H1 (cell line): ENCODE data around the gene STOML1. TPM values are rescaled to one million over a fixed set of nuclear protein-coding genes. Genes with fewer than 3 reads are reported as not detected.

Experiments used
- POU5F1 ChIP-seq: IDR thresholded peaks from 2 replicates; pipeline ENCODE4 v1.6.1; 2011; ENCODE audit warnings: low read depth, mild to moderate bottlenecking, low read length, moderate library complexity
- TBP ChIP-seq: IDR thresholded peaks from 2 replicates; pipeline ENCODE4 v1.6.1; 2011; ENCODE audit warnings: low read depth, low read length, improper control_type of control experiment
- polyA plus RNA-seq, 7 experiments: library from polyadenylated mRNA; depleted of rRNA in 3 of 7; stranded (reverse) in 5 of 7; unstranded in 2 of 7; fragments of >200 nt in 5 of 7; fragments of 200-250 nt in 2 of 7; gene quantifications; 1 replicate in 5 of 7; 2 replicates in 1 of 7; 4 replicates in 1 of 7; pipeline versions ENCODE4 v1.2.1 to v1.2.3, GENCODE V29; 2011 to 2013; ENCODE audit warnings: missing spikeins in 2 of 7, mixed read lengths in 2 of 7
- total RNA-seq: library from RNA; stranded (reverse); fragmentation: NEBNext Ultra II Directional; extraction: Animal tissue kit (Norgen Biotek cat#: 25700); gene quantifications from 2 replicates; pipeline ENCODE4 v1.2.1, GENCODE V29; 2021
- TF ChIP-seq, protein P1 (sequence below): fragments of 300-600 bp; sonication (generic); IDR thresholded peaks from 2 replicates; pipeline ENCODE4 v1.7.1; 2012; ENCODE audit warnings: low read length, moderate library complexity, mild to moderate bottlenecking, inconsistent platforms; ENCODE audit not compliant: insufficient replicate concordance
- TF ChIP-seq, protein P2 (sequence below): IDR thresholded peaks from 2 replicates; pipeline ENCODE4 v1.6.1; 2011; ENCODE audit warnings: low read length, improper control_type of control experiment

Gene STOML1
- total and polyA plus RNA-seq, 2 of the 8 experiments (the other 6 are each of a cell fraction or from before 2014, with no cell fraction given): 2.6 to 3.2 TPM

DNA sequence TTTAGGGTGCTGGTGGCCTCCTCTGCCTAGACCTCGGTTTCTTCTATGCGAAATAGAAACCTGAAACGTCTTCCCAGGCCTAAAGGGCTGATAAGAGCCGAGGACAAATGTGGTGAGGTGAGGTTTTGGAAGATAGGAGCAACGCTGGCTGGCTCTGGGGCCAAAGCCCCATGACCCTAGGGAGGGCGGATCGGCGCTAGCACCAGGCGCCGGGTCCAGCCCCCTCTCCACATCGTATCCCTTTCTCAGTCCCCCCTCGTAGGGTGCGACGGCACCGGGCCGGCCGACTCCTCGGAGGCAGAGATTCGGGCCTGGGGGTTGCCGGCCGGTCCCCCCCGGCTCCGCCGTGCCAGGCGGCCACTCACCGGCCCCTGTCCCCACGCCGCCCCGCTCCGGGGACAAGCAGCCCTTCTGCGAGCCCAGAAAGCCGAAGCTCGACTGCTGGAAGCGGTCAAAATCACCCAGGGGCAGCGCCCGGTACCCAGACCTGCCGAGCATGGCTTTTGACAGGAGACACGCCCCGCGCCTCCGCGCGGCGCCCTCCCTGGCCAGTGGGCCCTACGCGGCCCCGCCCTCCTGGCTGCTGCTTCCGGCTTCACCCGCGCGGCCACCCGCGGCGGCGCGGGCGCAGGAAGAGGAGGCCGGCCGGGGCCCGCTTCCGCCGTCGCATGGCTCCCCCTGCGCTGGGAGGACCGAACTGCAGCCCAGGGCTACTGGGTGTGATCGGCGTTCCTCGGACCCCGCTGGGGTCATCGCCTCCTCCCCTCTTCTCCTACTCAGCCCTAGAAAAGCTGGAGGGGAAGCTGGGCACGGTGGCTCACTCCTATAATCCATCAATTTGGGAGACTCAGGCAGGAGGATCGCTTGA is at the start of gene STOML1 (continued):
- TF ChIP-seq, protein P1, sequence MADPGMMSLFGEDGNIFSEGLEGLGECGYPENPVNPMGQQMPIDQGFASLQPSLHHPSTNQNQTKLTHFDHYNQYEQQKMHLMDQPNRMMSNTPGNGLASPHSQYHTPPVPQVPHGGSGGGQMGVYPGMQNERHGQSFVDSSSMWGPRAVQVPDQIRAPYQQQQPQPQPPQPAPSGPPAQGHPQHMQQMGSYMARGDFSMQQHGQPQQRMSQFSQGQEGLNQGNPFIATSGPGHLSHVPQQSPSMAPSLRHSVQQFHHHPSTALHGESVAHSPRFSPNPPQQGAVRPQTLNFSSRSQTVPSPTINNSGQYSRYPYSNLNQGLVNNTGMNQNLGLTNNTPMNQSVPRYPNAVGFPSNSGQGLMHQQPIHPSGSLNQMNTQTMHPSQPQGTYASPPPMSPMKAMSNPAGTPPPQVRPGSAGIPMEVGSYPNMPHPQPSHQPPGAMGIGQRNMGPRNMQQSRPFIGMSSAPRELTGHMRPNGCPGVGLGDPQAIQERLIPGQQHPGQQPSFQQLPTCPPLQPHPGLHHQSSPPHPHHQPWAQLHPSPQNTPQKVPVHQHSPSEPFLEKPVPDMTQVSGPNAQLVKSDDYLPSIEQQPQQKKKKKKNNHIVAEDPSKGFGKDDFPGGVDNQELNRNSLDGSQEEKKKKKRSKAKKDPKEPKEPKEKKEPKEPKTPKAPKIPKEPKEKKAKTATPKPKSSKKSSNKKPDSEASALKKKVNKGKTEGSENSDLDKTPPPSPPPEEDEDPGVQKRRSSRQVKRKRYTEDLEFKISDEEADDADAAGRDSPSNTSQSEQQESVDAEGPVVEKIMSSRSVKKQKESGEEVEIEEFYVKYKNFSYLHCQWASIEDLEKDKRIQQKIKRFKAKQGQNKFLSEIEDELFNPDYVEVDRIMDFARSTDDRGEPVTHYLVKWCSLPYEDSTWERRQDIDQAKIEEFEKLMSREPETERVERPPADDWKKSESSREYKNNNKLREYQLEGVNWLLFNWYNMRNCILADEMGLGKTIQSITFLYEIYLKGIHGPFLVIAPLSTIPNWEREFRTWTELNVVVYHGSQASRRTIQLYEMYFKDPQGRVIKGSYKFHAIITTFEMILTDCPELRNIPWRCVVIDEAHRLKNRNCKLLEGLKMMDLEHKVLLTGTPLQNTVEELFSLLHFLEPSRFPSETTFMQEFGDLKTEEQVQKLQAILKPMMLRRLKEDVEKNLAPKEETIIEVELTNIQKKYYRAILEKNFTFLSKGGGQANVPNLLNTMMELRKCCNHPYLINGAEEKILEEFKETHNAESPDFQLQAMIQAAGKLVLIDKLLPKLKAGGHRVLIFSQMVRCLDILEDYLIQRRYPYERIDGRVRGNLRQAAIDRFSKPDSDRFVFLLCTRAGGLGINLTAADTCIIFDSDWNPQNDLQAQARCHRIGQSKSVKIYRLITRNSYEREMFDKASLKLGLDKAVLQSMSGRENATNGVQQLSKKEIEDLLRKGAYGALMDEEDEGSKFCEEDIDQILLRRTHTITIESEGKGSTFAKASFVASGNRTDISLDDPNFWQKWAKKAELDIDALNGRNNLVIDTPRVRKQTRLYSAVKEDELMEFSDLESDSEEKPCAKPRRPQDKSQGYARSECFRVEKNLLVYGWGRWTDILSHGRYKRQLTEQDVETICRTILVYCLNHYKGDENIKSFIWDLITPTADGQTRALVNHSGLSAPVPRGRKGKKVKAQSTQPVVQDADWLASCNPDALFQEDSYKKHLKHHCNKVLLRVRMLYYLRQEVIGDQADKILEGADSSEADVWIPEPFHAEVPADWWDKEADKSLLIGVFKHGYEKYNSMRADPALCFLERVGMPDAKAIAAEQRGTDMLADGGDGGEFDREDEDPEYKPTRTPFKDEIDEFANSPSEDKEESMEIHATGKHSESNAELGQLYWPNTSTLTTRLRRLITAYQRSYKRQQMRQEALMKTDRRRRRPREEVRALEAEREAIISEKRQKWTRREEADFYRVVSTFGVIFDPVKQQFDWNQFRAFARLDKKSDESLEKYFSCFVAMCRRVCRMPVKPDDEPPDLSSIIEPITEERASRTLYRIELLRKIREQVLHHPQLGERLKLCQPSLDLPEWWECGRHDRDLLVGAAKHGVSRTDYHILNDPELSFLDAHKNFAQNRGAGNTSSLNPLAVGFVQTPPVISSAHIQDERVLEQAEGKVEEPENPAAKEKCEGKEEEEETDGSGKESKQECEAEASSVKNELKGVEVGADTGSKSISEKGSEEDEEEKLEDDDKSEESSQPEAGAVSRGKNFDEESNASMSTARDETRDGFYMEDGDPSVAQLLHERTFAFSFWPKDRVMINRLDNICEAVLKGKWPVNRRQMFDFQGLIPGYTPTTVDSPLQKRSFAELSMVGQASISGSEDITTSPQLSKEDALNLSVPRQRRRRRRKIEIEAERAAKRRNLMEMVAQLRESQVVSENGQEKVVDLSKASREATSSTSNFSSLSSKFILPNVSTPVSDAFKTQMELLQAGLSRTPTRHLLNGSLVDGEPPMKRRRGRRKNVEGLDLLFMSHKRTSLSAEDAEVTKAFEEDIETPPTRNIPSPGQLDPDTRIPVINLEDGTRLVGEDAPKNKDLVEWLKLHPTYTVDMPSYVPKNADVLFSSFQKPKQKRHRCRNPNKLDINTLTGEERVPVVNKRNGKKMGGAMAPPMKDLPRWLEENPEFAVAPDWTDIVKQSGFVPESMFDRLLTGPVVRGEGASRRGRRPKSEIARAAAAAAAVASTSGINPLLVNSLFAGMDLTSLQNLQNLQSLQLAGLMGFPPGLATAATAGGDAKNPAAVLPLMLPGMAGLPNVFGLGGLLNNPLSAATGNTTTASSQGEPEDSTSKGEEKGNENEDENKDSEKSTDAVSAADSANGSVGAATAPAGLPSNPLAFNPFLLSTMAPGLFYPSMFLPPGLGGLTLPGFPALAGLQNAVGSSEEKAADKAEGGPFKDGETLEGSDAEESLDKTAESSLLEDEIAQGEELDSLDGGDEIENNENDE: no peak
- TF ChIP-seq TBP (peak; percentile 28; the same call in 1 of the 2 replicates), POU5F1 (no peak)
- TF ChIP-seq, protein P2, sequence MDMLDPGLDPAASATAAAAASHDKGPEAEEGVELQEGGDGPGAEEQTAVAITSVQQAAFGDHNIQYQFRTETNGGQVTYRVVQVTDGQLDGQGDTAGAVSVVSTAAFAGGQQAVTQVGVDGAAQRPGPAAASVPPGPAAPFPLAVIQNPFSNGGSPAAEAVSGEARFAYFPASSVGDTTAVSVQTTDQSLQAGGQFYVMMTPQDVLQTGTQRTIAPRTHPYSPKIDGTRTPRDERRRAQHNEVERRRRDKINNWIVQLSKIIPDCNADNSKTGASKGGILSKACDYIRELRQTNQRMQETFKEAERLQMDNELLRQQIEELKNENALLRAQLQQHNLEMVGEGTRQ: no peak
- TF ChIP-seq, all 59 proteins: peak for 19
